GM12801 (cell line): ENCODE data around the gene RNFT2.

Experiments used
- TF ChIP-seq, protein P1 (sequence below): IDR thresholded peaks from one replicate; pipeline ENCODE4 v1.5.1; 2011; ENCODE audit warnings: control low read depth; ENCODE audit not compliant: insufficient read length; ENCODE audit errors: extremely low read depth

RNFT2 gene, protein sequence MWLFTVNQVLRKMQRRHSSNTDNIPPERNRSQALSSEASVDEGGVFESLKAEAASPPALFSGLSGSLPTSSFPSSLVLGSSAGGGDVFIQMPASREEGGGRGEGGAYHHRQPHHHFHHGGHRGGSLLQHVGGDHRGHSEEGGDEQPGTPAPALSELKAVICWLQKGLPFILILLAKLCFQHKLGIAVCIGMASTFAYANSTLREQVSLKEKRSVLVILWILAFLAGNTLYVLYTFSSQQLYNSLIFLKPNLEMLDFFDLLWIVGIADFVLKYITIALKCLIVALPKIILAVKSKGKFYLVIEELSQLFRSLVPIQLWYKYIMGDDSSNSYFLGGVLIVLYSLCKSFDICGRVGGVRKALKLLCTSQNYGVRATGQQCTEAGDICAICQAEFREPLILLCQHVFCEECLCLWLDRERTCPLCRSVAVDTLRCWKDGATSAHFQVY

DNA sequence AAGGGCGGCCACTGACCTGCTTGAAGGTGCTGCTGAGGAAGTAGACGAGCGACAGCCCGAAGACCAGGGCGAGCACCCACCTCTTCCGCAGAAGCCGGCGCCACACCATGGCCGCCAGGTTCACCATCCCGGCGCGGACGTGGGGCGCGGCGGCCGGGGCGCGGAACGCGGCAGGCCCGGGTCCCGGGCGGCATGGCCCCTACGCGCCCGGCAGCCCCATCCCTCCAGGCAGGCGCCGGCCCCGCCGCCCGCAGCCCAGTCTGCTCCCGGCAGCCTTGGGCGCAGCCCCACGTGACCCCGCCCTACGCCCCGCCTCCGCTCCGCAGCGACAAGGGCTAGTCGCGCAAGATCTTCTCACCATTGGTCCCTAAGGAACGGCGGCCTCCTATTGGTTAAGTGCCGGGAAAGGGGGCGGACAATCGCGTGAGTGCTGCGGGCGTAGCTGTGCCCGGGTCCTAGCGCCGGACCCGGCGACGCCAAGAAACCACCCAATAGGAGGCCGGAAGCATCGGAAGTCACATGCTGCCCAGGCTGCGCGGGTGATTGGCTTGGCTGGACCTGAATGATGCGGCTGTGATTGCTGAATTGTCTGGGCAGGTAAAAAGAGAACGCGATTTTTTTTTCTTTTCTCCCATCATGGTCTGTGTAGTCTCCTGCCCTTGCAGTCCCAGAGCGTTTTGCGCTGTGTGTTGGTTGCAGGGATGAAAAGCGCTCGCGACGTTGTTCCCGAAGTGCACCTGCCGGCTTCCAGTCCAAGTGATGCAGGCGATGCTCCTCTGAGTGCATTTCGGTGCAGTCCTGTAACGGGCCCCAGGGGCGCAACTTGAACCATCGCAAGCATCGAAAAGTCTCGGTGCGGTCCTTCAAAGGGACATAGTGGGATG, at the start of gene RNFT2, which contains the start of gene SPRING1:
RNFT2 (plus strand) TSS at position 542 of the 884 bp plus-strand sequence. CDS start 2,183 bp downstream, outside the sequence.
SPRING1 (minus strand) TSS at position 296 of the 884 bp plus-strand sequence; CDS start at position 127, 169 bp downstream.
- TF ChIP-seq, protein P1, sequence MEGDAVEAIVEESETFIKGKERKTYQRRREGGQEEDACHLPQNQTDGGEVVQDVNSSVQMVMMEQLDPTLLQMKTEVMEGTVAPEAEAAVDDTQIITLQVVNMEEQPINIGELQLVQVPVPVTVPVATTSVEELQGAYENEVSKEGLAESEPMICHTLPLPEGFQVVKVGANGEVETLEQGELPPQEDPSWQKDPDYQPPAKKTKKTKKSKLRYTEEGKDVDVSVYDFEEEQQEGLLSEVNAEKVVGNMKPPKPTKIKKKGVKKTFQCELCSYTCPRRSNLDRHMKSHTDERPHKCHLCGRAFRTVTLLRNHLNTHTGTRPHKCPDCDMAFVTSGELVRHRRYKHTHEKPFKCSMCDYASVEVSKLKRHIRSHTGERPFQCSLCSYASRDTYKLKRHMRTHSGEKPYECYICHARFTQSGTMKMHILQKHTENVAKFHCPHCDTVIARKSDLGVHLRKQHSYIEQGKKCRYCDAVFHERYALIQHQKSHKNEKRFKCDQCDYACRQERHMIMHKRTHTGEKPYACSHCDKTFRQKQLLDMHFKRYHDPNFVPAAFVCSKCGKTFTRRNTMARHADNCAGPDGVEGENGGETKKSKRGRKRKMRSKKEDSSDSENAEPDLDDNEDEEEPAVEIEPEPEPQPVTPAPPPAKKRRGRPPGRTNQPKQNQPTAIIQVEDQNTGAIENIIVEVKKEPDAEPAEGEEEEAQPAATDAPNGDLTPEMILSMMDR: no peak

DNA sequence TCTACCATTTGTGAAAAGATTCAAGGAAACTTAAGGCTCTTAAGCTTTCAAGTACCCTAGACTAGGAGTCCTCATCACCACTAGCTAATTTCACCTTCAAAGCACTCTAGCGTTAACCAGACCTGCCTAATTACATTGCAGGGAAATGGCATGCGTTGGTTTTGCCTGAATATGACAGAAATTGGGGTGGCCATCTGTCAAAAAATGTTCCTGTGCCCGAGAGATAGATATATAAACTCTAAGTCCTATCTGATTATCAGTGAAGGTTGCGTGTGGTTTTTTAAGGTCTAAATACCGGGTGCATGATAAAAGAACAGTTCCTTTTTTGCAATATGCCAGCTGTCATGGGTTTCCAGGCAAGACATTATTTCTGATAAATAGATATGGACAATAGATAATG, 48.6 kb upstream of the RNFT2 start:
- TF ChIP-seq, protein P1: no peak

DNA sequence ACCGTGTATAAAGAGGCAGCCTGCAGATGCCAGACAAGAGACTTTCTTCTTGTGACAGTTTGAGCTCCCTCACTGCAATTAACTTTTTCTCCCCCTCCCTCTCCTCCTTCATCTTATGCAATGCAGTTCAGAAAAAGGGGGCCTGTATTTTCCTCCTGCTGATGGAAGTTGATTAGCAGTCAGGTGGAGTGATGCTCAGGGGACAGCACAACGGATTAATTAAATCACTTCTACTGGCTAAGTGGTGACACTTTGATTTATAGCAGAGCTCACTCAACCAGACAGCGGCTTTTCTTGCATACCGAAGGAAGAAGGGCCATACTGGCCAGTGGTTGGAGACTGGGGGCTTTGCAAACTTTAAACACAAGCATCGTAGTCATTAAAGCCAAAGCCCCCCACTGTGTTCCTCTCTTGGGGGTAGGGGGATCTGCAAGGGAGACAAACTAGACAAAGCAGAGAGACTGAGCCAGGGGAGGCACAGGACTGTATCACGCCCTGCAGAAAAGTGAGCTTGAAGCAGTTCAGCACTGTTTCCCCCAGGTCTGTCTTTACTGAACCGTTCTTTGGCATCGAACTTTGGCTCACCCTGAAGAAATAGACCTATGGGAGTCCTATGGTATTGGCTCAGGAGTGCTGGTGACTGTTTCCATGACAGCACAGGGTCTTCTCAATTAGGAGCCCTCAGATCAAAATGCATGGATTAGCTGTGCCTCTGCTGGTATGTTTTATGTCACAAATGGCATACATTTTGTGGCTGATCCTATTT, 48.0 kb upstream of the RNFT2 start:
- TF ChIP-seq, protein P1: no peak

DNA sequence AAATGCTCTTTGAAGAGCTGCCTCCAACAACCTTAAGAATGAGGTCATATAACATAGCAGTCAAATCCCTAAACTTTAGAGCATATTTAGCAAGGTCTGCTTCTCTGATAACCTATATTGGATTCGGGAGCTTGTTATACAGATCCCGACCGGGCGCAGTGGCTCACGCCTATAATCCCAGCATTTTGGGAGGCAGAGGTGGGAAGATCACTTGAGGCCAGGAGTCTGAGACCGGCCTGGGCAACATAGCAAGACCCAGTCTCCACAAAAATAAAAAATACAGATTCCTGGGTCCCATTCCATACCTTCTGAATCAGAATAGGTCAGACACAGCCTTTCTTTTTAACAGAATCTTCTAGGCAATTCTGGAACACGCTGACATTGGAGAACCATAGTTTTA, 46.9 kb upstream of the RNFT2 start:
- TF ChIP-seq, protein P1: no peak

DNA sequence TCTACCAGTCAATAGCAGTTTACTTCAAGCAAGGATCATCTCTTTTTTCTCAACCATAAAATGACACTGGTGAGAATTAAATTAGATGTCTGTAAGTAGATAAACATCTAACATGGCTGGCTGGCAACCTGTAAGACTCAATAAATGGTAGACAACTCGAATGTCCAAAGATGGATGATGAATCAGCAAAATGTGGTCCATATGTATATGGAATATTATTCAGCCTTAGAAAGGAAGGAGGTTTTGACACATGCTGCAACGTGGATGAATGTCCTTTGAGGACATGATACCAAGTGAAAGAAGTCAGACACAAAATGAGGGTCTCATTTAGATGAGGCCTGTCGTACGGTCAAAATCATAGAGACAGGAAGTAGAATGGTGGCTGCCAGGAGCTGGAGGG, 46.5 kb upstream of the RNFT2 start:
- TF ChIP-seq, protein P1: no peak

DNA sequence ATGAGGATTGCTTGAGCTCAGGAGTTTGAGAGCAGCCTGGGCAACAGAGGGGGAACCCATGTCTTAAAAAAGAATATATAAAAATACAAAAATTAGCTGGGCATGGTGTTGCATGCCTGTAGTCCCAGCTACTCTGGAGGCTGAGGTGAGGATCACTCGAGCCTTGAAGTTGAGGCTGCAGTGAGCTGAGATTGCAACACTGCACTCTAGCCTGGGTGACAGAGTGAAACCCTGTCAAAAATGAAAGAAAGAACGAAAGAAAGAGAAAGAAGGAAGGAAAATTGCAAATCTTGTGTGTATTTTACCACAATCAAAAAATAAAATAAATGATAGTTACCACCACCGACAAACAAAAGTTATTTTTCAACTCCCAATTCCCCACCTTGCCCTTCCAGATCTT, 45.5 kb upstream of the RNFT2 start:
- TF ChIP-seq, protein P1: no peak
